ENCODE results near the gene CERK.

The CERK gene

DNA sequence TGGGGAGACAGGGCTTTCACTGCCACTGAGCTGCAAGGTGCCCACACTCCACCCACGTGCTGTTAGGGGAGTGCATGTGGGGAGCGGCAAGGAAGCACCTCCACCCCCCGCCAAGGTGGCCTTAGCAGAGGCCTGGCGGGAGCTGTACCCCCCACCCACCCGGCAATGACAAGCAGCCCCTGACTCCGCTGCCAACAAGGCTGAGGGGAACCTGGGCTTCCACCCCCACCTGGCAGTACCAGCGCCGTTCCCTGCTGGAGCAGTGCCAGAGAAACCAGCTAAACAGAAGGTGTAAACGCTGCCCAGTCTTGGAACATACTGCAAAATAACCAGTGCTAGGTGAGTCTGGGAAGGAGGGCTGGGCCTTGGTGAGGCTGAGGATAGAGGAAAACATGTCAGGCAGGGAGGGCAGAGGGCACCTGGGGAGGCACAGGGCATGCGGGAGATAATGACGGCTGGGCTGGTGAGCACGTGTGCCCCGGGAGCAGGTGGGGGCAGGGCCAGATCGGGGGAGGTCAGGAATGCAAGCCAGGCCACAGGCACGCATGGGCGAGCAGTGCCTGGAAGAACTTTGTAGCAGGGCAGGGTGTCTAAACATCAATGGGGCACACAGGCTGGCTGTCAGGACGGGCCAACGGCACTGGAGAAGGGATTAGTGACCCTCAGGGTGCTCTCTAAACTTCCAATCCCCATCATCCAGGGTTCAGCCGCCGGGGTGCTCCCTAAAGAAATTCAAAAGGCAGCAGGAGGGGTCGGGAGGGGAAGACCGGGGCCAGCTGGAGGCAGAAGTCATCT lies 6.6 kb downstream of the CERK start:
- DNase-seq: no peak

DNA sequence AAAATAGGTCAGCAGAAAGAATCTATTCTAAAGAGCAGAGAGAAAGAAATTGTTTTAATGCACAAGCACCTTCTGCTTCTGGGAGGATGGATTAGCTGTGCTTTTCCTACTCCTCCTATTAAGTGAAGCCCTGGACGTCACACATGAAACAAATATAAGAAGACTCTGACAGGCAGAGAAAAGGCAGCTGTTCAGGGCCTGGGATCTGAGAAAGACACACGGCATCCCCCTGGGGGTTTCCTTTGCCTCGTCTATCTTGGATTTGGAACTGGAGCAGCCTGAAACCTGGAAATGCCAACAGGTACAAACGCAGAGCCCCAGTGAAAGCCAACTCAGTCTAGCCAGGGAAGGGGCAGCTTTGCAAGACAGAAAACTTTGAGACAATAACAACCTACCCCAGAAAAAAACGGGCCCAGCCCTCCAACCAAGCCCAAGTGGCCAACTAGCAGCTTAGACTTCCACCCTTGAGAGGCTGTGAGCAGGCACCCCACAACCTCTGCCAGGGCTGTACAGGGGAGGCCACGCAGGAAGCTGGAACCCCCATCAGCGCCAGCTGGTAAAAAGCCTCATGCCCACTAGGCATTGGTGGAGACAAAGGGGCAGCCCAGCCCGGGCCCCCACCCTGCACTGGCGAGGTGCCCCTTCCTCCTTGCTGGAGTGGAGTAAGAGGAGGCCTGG lies 7.3 kb downstream of the CERK start:
- DNase-seq: no peak

- no peak for DNase-seq
These were observed 9.6 kb downstream of the CERK start for GRCh38 chr22:46728470-46728869.

- DNase-seq: no peak
These were observed 10.2 kb downstream of the CERK start for GRCh38 chr22:46727813-46728364.

- no peak for DNase-seq
These were observed 11.1 kb downstream of the CERK start for GRCh38 chr22:46726986-46727317.

DNA sequence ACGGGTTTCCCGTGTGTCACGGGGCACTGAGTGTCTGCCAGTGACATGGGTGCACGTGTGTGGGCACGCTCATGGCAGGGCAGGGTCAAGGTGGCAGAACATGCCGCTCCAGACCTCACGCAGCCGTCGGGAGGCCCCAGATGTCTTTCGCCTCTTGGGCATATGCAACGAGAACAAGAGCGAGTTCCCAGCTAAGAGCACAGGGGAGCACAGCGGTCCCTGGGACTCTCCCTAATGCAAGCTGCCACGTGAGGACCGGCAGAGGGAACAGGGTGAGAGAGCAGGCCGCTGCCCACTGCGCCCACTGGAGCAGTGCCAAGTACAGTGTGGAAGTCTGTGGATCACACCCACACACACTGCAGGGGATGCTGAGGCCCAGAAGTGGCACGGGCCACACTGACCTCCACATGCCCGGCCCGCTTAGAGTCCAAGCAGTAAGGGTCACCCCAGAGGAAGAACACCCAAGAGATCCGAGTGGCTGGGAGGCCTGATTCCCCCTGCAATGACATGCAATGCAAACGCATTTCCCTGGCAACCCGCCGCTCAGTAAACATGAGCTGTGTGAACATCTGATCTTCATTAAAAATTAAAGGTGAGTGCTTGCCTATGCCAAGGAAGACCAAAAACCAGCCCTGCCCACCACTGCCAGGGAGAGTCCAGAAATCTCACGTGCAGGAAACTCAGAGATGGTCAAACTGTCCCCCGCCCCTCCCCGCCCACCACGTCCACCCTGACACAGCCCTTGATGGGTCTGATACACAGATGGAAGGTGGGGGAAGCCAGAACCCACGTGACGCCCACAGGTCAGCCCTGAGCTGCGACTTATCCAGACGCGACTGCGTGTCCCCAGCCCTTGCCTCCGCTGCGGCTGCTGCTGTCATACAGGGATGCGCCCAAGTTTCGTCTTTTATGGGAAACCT lies 11.7 kb downstream of the CERK start:
- no peak for DNase-seq

- no peak for DNase-seq
These were observed 13.0 kb downstream of the CERK start for GRCh38 chr22:46725096-46725495.

- no peak for DNase-seq
These were observed 14.2 kb downstream of the CERK start for GRCh38 chr22:46723882-46724281.

- DNase-seq: no peak
These were observed 16.5 kb downstream of the CERK start for GRCh38 chr22:46721501-46722085.

DNA sequence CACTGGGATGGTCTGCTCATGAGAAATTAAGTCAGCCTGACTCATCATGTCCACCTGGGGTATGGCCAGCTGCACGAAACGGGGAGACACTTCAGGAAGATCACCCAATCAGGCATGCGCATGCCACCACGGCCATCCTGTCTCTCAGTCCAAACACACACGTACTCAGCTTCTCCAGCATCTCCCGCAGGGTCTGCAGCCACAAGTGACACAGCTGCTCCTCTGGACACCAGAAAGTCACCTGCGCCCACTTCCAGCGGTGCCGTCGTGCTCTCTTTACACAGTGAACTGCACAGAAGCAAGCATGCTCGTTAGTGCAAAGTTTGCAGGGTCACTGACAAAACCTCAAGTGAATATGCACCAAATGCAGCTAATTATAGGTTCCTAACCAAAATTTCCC lies 18.1 kb downstream of the CERK start:
- DNase-seq: no peak

DNA sequence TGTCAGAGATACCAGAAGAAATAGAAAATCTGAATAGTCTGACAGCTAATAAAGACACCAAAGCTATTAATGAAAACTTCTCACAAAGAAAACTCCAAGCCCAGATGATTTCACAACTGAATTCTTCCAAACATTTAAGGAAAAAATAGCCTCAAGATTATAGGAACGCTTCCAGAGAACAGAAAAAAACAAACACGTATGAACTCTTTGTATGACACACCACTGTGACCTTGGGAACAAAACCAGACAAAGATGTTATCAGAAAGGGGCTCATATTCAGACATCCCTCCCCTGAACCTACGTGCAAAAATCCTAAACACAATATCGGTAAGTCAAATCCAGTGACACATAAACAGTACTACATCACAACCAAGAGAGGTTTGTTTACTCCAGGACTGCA lies 23.5 kb downstream of the CERK start:
- no peak for DNase-seq

- DNase-seq: no peak
These were observed 25.8 kb downstream of the CERK start for GRCh38 chr22:46712288-46712687.

GRCh38 chr22:46710806-46711205 lies 27.2 kb downstream of the CERK start:
- DNase-seq: no peak

DNA sequence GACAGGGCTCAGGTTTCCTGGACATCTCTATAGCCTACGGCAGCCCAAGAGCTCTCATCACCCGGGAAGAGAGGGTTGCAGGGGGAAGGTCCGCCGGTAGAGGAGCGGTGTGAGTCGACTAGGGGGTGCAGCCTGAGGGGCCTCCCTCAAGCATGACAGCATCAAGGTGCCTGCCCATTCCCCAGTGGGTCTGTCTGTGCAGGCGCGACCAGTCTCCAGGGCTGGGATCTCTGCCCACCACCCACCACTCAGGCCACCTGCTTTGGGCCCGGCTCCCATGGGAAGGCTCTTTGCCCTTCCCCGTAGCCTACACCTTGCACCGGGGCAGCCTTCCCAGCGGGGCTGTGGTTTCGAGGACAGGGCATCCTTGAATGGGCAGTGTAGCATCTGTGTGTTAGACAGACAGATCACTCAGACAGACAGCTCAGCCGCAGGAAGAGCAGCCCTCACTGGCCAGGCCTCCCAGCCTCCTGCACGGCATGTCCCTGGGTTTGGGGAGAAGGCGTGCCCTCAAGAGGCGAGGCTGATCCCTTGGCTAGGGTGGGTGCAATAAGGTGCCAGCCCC lies 29.2 kb downstream of the CERK start:
- DNase-seq: no peak

GRCh38 chr22:46707827-46708570 lies 30.1 kb downstream of the CERK start:
- no peak for DNase-seq

GRCh38 chr22:46707305-46707704 lies 30.7 kb downstream of the CERK start:
- DNase-seq: no peak

GRCh38 chr22:46706060-46706459 lies 32.0 kb downstream of the CERK start:
- DNase-seq: no peak

DNA sequence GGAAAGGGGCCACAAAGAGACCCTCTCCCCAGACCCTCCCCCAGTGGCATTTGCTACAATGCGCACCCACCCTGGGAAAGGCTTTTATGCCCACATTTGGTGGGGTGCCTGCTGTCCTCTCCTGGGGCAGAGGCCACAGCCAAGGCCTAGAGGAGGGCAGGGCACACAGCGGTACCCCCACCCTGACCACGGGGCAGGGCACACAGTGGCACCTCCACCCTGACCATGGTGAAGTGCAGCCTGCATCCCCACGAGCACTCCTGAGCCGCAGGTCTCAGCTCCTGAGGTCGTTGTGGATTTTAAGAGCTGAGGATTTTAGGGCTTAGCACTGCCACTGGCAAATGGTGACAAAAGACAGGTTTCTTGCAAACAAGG lies 34.1 kb downstream of the CERK start:
- no peak for DNase-seq

- DNase-seq: no peak
These were observed 34.7 kb downstream of the CERK start for GRCh38 chr22:46703171-46703995.

DNA sequence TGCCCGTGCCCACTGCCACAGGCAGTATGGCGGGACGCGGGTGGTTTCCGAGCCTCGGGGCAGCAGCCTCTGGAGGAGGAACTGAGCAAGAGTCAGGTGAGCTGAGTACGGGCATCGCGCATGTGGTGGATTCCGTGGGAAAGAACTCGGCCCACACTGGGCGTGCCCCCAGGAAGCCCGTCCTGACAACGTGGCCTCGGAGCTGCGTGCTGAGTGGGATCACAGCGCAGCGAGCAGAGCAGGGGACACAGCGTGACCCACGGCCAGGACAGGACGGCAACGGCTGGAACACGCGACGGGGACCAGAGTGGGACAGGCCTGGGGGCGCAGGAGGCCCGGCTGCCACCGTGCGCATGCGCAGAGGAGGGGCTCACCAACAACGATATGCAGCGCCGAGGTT lies 36.8 kb downstream of the CERK start:
- DNase-seq: no peak

- no peak for DNase-seq
These were observed 39.0 kb downstream of the CERK start for GRCh38 chr22:46699091-46699490.

All from SW 1271 (cell line).